ENCODE data around the gene ADPRH.

The ADPRH gene

DNA sequence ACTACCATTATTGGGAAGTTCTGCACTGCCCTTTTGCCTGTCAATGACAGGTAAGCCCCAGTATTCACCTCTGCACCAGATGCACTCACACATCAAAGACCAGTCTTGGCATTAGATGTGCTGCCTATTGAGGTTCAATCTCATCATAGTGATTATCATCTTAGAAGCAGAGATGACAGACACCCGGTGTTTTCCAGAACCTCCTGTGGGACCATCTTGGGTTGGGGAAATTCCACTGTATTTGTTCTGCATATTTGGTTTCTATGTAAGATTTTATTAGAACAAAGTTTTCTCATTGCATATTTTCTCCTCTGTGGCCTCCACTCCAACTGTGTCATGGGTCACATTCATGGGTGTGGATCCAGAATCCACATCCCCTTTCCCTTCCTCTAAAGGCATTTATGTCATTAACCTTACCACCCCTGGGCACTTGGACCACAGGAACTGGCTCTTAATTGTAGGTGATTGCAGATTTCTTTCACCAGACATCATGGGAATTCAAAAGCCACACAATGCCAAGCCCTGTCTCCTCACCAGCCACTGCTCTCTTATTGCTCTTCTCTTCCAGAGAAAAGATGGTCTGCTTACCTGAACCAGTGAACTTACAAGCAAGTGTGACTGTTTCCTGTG, 49.6 kb downstream of the ADPRH start:
- no peak for TF ChIP-seq ZFX (IDR thresholded peaks at IDR 0.05; ENCODE audit: borderline replicate concordance)
- TF ChIP-seq, protein P1, sequence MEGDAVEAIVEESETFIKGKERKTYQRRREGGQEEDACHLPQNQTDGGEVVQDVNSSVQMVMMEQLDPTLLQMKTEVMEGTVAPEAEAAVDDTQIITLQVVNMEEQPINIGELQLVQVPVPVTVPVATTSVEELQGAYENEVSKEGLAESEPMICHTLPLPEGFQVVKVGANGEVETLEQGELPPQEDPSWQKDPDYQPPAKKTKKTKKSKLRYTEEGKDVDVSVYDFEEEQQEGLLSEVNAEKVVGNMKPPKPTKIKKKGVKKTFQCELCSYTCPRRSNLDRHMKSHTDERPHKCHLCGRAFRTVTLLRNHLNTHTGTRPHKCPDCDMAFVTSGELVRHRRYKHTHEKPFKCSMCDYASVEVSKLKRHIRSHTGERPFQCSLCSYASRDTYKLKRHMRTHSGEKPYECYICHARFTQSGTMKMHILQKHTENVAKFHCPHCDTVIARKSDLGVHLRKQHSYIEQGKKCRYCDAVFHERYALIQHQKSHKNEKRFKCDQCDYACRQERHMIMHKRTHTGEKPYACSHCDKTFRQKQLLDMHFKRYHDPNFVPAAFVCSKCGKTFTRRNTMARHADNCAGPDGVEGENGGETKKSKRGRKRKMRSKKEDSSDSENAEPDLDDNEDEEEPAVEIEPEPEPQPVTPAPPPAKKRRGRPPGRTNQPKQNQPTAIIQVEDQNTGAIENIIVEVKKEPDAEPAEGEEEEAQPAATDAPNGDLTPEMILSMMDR (IDR thresholded peaks at IDR 0.05), result no peak
- no peak overlapping the region for H3K27ac ChIP-seq

DNA sequence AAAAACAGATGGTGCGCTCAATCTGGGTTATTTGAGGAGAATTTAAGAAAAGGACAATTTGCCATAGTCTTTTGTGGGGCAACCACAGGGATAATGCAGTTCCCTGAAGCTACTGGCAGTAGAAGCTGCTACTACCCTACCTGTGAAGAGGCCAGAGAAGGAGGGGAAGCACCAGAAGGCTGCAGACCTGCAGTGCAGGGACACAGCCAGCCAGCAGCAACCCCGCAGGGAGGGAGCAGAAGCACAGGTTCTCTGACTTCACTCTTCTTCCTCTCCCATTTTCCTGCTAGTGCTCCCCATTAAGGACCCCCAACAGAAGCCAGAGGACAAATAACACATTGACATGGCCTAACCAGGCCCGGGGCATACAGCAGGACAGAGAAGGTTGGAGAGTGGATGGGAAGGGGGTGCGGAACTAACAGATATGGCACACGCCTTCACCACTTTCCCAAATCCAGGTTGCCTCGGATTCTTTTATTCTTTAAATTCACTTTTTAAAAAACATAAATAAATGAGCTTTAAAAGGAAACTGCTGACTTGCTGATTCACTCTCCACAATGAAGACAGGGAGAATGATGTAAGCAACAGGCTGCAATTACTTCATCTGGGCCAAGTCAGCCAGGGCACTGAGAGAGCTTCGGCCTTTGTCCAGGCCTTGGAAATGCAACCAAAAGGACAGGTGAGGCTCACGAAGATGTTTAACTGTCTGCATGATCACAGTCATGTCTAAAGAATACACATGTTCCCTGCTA, 51.0 kb downstream of the ADPRH start:
- H3K27ac ChIP-seq, result no peak overlapping the region

GRCh38 chr3:119630880-119631329, 51.6 kb downstream of the ADPRH start:
- TF ChIP-seq ZFX (IDR thresholded peaks at IDR 0.05; ENCODE audit: borderline replicate concordance), result no peak
- TF ChIP-seq, protein P1 (IDR thresholded peaks at IDR 0.05), result no peak
- H3K27ac ChIP-seq, result no peak overlapping the region

More for the DNA sequence above, 51.0 kb downstream of the ADPRH start:
- TF ChIP-seq, protein P1 (IDR thresholded peaks at IDR 0.05), result no peak
- TF ChIP-seq ZFX (IDR thresholded peaks at IDR 0.05; ENCODE audit: borderline replicate concordance), result no peak

GRCh38 chr3:119631516-119631915, 52.2 kb downstream of the ADPRH start:
- no peak overlapping the region for H3K27ac ChIP-seq
- TF ChIP-seq ZFX (IDR thresholded peaks at IDR 0.05; ENCODE audit: borderline replicate concordance), result no peak
- TF ChIP-seq, protein P1 (IDR thresholded peaks at IDR 0.05), result no peak

DNA sequence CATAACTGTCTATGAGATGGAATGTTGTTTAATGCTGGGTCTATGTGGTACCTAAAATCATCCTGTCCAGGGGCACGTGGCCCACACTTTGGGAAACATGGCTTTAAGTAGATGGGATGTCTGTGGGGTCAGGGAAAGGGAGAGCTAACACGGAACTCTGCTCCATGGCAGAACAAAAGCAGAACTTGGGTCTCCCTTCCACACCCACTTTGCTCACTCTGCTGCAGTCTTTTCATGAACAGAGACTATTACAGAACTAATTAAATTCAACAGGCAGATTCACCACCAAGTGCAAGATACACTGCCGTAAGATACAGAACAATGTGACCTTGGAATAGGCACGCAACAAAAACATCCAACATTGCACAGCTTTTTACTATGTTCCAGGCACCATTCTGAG, 52.9 kb downstream of the ADPRH start:
- TF ChIP-seq ZFX (IDR thresholded peaks at IDR 0.05; ENCODE audit: borderline replicate concordance), result no peak
- TF ChIP-seq, protein P1 (IDR thresholded peaks at IDR 0.05), result no peak

GRCh38 chr3:119632829-119633228, 53.5 kb downstream of the ADPRH start:
- no peak overlapping the region for H3K27ac ChIP-seq
- TF ChIP-seq, protein P1 (IDR thresholded peaks at IDR 0.05), result no peak
- TF ChIP-seq ZFX (IDR thresholded peaks at IDR 0.05; ENCODE audit: borderline replicate concordance), result no peak

More for the DNA sequence above, 52.9 kb downstream of the ADPRH start:
- no peak overlapping the region for H3K27ac ChIP-seq

GRCh38 chr3:119635719-119636118, 56.4 kb downstream of the ADPRH start:
- TF ChIP-seq, protein P1 (IDR thresholded peaks at IDR 0.05), result no peak
- TF ChIP-seq ZFX (IDR thresholded peaks at IDR 0.05; ENCODE audit: borderline replicate concordance), result no peak
- H3K27ac ChIP-seq, result no peak overlapping the region
